Keratinocyte (primary cell): ENCODE measurements around the gene CACNA1C. TPM values are rescaled to one million over a fixed set of nuclear protein-coding genes. Genes with fewer than 3 reads are reported as not detected.

Experiments used
- DNase-seq: peaks from one replicate; pipeline ENCODE4 v3.0.0-alpha.2; 2011; ENCODE audit warnings: low read depth, missing footprints, low spot score
- FAIRE-seq: peaks from 2 replicates; lab custom pipeline; 2011; peaks lifted over from hg19 to GRCh38; lab: Jason Lieb, UNC
- H2AFZ ChIP-seq: 2 replicates; pipeline ENCODE4 v1.6.0; 2012; ENCODE audit warnings: low read length, control low read depth, inconsistent platforms; ENCODE audit not compliant: control insufficient read depth
- H3K27ac ChIP-seq: 2 replicates; pipeline ENCODE4 v1.5.1; 2011; ENCODE audit warnings: low read length; ENCODE audit not compliant: control insufficient read depth, insufficient read depth
- H3K27me3 ChIP-seq: 3 replicates; pipeline ENCODE4 v1.6.0; 2011; ENCODE audit warnings: low read length; ENCODE audit not compliant: control insufficient read depth, insufficient read depth; ENCODE audit errors: extremely low read depth
- H3K36me3 ChIP-seq, 2 experiments: 2 replicates in 1 of 2; 3 replicates in 1 of 2; pipeline ENCODE4 v1.5.1; 2011; ENCODE audit warnings: low read length in 2 of 2, mild to moderate bottlenecking in 1 of 2; ENCODE audit not compliant: control insufficient read depth in 2 of 2, insufficient read depth in 2 of 2; ENCODE audit errors: extremely low read depth in 1 of 2
- H3K4me1 ChIP-seq: 3 replicates; pipeline ENCODE4 v1.5.1; 2011; ENCODE audit warnings: low read length; ENCODE audit not compliant: control insufficient read depth, insufficient read depth; ENCODE audit errors: extremely low read depth
- H3K4me2 ChIP-seq: 3 replicates; pipeline ENCODE4 v1.6.0; 2011; ENCODE audit warnings: low read depth, low read length; ENCODE audit not compliant: control insufficient read depth, insufficient read depth; ENCODE audit errors: extremely low read depth
- H3K4me3 ChIP-seq, 3 experiments: fragments of 200-600 bp in 1 of 3; sonication (generic) in 1 of 3; 2 replicates in 2 of 3; 3 replicates in 1 of 3; pipeline ENCODE4 v1.5.1; 2011 to 2016; ENCODE audit warnings: low read length in 3 of 3, mild to moderate bottlenecking in 3 of 3, control low read depth in 2 of 3, inconsistent platforms in 1 of 3, low read depth in 1 of 3, mixed read lengths in 1 of 3, mixed run types in 1 of 3, moderate library complexity in 1 of 3; ENCODE audit not compliant: control insufficient read depth in 2 of 3, insufficient read depth in 2 of 3; ENCODE audit errors: extremely low read depth in 1 of 3
- H3K79me2 ChIP-seq: 2 replicates; pipeline ENCODE4 v1.6.0; 2012; ENCODE audit warnings: low read length; ENCODE audit not compliant: control insufficient read depth, insufficient read depth
- H3K9ac ChIP-seq: 3 replicates; pipeline ENCODE4 v1.6.0; 2011; ENCODE audit warnings: low read length; ENCODE audit not compliant: control insufficient read depth, insufficient read depth; ENCODE audit errors: extremely low read depth
- H3K9me1 ChIP-seq: 3 replicates; pipeline ENCODE4 v1.6.0; 2011; ENCODE audit warnings: low read length; ENCODE audit not compliant: control insufficient read depth, insufficient read depth; ENCODE audit errors: extremely low read depth
- H3K9me3 ChIP-seq: 2 replicates; pipeline ENCODE4 v1.5.1; 2012; ENCODE audit warnings: low read depth, low read length; ENCODE audit not compliant: control insufficient read depth
- H4K20me1 ChIP-seq: 3 replicates; pipeline ENCODE4 v1.6.0; 2011; ENCODE audit warnings: low read length; ENCODE audit not compliant: control insufficient read depth, insufficient read depth; ENCODE audit errors: extremely low read depth
- EZH2 ChIP-seq: IDR thresholded peaks from one replicate; pipeline ENCODE4 v1.6.1; 2012; ENCODE audit warnings: inconsistent platforms, mild to moderate bottlenecking, low read length, moderate library complexity
- dilution Hi-C: fragments of 300-500 bp; cut with MboI; formaldehyde crosslinking; loops from one replicate; pipeline ENCODE4 v1.7.0; 2020; ENCODE audit warnings: low sequenced_read_pairs; ENCODE audit not compliant: extremely low pct_ligation_motif_present
- polyA plus RNA-seq, 5 experiments: library from polyadenylated mRNA; depleted of rRNA in 3 of 5; stranded (reverse) in 3 of 5; stranded (forward) in 1 of 5; unstranded in 1 of 5; fragments of >200 nt; gene quantifications; 1 replicate in 1 of 5; 2 replicates in 3 of 5; 3 replicates in 1 of 5; pipeline versions ENCODE4 v1.2.1 to v1.2.3, GENCODE V29; 2011 to 2012; ENCODE audit warnings: missing spikeins in 2 of 5, low read depth in 1 of 5, low replicate concordance in 1 of 5
- TF ChIP-seq, protein P1 (sequence below), 3 experiments: IDR thresholded peaks in 1 of 3; conservative IDR thresholded peaks in 1 of 3; optimal IDR thresholded peaks in 1 of 3; 2 replicates in 2 of 3; 3 replicates in 1 of 3; pipeline versions ENCODE3 to v1.5.1; 2011; ENCODE audit warnings: low read length in 3 of 3, mild to moderate bottlenecking in 3 of 3, moderate library complexity in 2 of 3, control low read depth in 1 of 3, inconsistent platforms in 1 of 3; ENCODE audit not compliant: insufficient read depth in 2 of 3; ENCODE audit errors: extremely low read depth in 1 of 3

Gene CACNA1C
- polyA plus RNA-seq, 1 donor (not counting 4 experiments of a cell fraction or from before 2014, with no cell fraction given), result not detected

DNA sequence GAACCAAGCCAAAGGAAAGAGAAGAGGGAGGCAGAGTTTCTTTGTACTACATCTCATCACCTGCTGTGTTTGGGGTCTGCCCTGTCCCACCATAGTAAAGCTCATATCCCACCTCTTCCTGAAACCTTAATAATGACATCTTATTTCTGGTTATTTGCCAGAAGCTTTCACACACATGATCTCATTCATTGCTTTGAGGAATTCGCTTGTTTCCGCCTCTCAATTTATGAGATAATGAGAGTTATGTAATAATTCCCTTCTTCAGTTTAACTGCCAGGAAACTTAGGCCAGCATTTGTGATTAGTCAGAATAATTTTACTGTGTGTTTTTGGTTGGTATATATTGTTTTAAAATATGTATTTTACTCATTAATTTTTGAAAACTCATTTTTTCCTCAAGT is 205.2 kb downstream of the CACNA1C start:
- H3K4me2 ChIP-seq, result no peak overlapping the region
- no peak for FAIRE-seq
- no peaks in the 10 kb centered on the region for H3K9me1 ChIP-seq
- H3K9ac ChIP-seq, result no peak overlapping the region
- H3K9me3 ChIP-seq, result peaks cover 3% of the 10 kb centered on the region
- H3K27me3 ChIP-seq, result no peaks in the 10 kb centered on the region
- H4K20me1 ChIP-seq, result no peaks in the 10 kb centered on the region
- no peak overlapping the region for H3K4me3 ChIP-seq
- no peak for DNase-seq
- no peak overlapping the region for H2AFZ ChIP-seq
- TF ChIP-seq, protein P1, sequence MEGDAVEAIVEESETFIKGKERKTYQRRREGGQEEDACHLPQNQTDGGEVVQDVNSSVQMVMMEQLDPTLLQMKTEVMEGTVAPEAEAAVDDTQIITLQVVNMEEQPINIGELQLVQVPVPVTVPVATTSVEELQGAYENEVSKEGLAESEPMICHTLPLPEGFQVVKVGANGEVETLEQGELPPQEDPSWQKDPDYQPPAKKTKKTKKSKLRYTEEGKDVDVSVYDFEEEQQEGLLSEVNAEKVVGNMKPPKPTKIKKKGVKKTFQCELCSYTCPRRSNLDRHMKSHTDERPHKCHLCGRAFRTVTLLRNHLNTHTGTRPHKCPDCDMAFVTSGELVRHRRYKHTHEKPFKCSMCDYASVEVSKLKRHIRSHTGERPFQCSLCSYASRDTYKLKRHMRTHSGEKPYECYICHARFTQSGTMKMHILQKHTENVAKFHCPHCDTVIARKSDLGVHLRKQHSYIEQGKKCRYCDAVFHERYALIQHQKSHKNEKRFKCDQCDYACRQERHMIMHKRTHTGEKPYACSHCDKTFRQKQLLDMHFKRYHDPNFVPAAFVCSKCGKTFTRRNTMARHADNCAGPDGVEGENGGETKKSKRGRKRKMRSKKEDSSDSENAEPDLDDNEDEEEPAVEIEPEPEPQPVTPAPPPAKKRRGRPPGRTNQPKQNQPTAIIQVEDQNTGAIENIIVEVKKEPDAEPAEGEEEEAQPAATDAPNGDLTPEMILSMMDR (optimal IDR thresholded peaks at IDR 0.05 in 1 of 3, IDR thresholded peaks at IDR 0.05 in 1 of 3, conservative IDR thresholded peaks at IDR 0.05 in 1 of 3; ENCODE audit: extremely low read depth in 1 of 3, insufficient read depth in 2 of 3, low read length in 3 of 3), result no peak
- no peak for TF ChIP-seq EZH2
- dilution Hi-C loops, result no loop called here
- H3K79me2 ChIP-seq, result no peaks in the 10 kb centered on the region
- H3K4me1 ChIP-seq, result no peaks in the 10 kb centered on the region
- H3K36me3 ChIP-seq, result no peaks in the 10 kb centered on the region
- no peak overlapping the region for H3K27ac ChIP-seq

DNA sequence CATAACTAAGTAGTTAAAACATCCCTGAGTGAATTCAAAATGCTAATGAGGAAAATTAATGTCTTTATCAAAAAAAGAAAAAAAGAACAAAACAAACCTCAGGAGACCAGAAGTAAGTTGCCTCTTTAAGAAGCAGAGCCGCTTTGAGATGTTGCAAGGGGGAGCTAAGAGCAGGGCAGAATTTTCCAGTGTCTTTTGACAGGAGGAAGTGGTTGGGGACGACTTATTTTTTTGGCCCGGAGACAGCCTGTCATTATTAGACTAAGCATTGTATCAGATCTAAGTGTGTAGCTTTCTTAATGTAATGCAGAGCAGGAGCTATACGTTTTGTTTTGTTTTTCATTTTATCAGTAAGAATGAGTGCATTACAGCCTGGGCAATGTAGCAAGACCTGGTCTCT is 206.6 kb downstream of the CACNA1C start:
- H2AFZ ChIP-seq, result no peak overlapping the region
- H3K36me3 ChIP-seq, result no peaks in the 10 kb centered on the region
- no peak for DNase-seq
- no peak for FAIRE-seq
- H3K9me3 ChIP-seq, result peaks cover 3% of the 10 kb centered on the region
- dilution Hi-C loops, result no loop called here
- H3K4me3 ChIP-seq, result no peak overlapping the region
- TF ChIP-seq, protein P1 (optimal IDR thresholded peaks at IDR 0.05 in 1 of 3, IDR thresholded peaks at IDR 0.05 in 1 of 3, conservative IDR thresholded peaks at IDR 0.05 in 1 of 3; ENCODE audit: extremely low read depth in 1 of 3, insufficient read depth in 2 of 3, low read length in 3 of 3), result no peak
- TF ChIP-seq EZH2, result no peak
- H3K27me3 ChIP-seq, result peaks cover 7% of the 10 kb centered on the region
- no peak overlapping the region for H3K27ac ChIP-seq
- no peak overlapping the region for H3K4me2 ChIP-seq
- H4K20me1 ChIP-seq, result no peaks in the 10 kb centered on the region
- no peak overlapping the region for H3K9ac ChIP-seq
- no peaks in the 10 kb centered on the region for H3K4me1 ChIP-seq
- H3K9me1 ChIP-seq, result no peaks in the 10 kb centered on the region
- no peaks in the 10 kb centered on the region for H3K79me2 ChIP-seq
